H1 (cell line): Measurements from ENCODE around the gene MRTFA. TPM values are rescaled to one million over a fixed set of nuclear protein-coding genes. Genes with fewer than 3 reads are reported as not detected.
A peak's percentile ranks its signal among the peaks of the same experiment; 100 is the strongest.

Source experiments
- CTCF ChIA-PET: fragments of 300-600 bp; sonication (Branson Sonifier 250); formaldehyde crosslinking; loops from one replicate; lab custom pipeline; 2021; ENCODE audit not compliant: partially characterized antibody; lab: Charles Lee
- POLR2A ChIA-PET: fragments of 300-600 bp; sonication (Branson Sonifier 250); formaldehyde crosslinking; loops from one replicate; lab custom pipeline; 2021; ENCODE audit warnings: inconsistent platforms; ENCODE audit not compliant: partially characterized antibody; lab: Charles Lee
- DNase-seq, 2 experiments: peaks; one replicate each; pipeline versions ENCODE4 v3.0.0 to v3.0.0-alpha.2; 2010 to 2022; ENCODE audit warnings: low spot score in 2 of 2, low read depth in 1 of 2, mixed read lengths in 1 of 2
- FAIRE-seq: peaks from 2 replicates; lab custom pipeline; 2011; peaks lifted over from hg19 to GRCh38; lab: Jason Lieb, UNC
- H2AFZ ChIP-seq: 2 replicates; pipeline ENCODE4 v1.8.1; 2012; ENCODE audit warnings: low read length, inconsistent platforms
- H2AK5ac ChIP-seq: 2 replicates; pipeline ENCODE4 v1.6.1; 2013; ENCODE audit warnings: low read depth, low read length
- H2BK120ac ChIP-seq: replicated peaks from 2 replicates; pipeline ENCODE3; 2013; ENCODE audit warnings: low read depth, low read length, inconsistent platforms
- H2BK12ac ChIP-seq: 2 replicates; pipeline ENCODE4 v1.6.1; 2013; ENCODE audit warnings: low read depth, low read length
- H2BK15ac ChIP-seq: 2 replicates; pipeline ENCODE4 v1.6.1; 2013; ENCODE audit warnings: low read length
- H2BK20ac ChIP-seq: 2 replicates; pipeline ENCODE4 v1.6.1; 2013; ENCODE audit warnings: low read length
- H2BK5ac ChIP-seq: 2 replicates; pipeline ENCODE4 v1.6.1; 2013; ENCODE audit warnings: low read depth, low read length
- H3K14ac ChIP-seq: 2 replicates; pipeline ENCODE4 v1.6.1; 2013; ENCODE audit warnings: inconsistent platforms; ENCODE audit not compliant: insufficient read length
- H3K18ac ChIP-seq: 2 replicates; pipeline ENCODE4 v1.6.1; 2013; ENCODE audit warnings: low read length; ENCODE audit errors: extremely low read depth
- H3K23ac ChIP-seq: 2 replicates; pipeline ENCODE4 v1.6.1; 2013; ENCODE audit warnings: inconsistent platforms; ENCODE audit not compliant: insufficient read length
- H3K23me2 ChIP-seq: 2 replicates; pipeline ENCODE4 v1.6.1; 2013; ENCODE audit warnings: low read depth, low read length
- H3K27ac ChIP-seq: 2 replicates; pipeline ENCODE4 v1.6.1; 2011; ENCODE audit warnings: low read depth, low read length, inconsistent platforms
- H3K27me3 ChIP-seq, 4 experiments: replicated peaks in 1 of 4; 1 replicate in 1 of 4; 2 replicates in 3 of 4; pipeline versions ENCODE4 v1.6.1 to v1.8.1; 2011 to 2013; ENCODE audit warnings: low read length in 3 of 4, mild to moderate bottlenecking in 3 of 4, inconsistent platforms in 2 of 4, mixed read lengths in 2 of 4, moderate library complexity in 1 of 4; ENCODE audit not compliant: control insufficient read depth in 3 of 4, insufficient read depth in 3 of 4; ENCODE audit errors: extremely low read depth in 1 of 4
- H3K36me3 ChIP-seq, 4 experiments: 2 replicates each; pipeline versions ENCODE4 v1.6.1 to v1.8.1; 2011 to 2013; ENCODE audit warnings: mild to moderate bottlenecking in 4 of 4, low read length in 3 of 4, moderate library complexity in 2 of 4, control low read depth in 1 of 4, inconsistent platforms in 1 of 4; ENCODE audit not compliant: insufficient read depth in 4 of 4, control insufficient read depth in 2 of 4
- H3K4ac ChIP-seq: replicated peaks from 2 replicates; pipeline ENCODE3; 2013; ENCODE audit warnings: low read length, low read depth, mixed read lengths, inconsistent platforms; ENCODE audit not compliant: insufficient read length
- H3K4me1 ChIP-seq, 4 experiments: replicated peaks in 1 of 4; 1 replicate in 1 of 4; 2 replicates in 3 of 4; pipeline versions ENCODE4 v1.6.1 to v1.8.1; 2011 to 2013; ENCODE audit warnings: low read length in 3 of 4, inconsistent platforms in 2 of 4, mixed read lengths in 1 of 4; ENCODE audit not compliant: insufficient read depth in 4 of 4, control insufficient read depth in 3 of 4
- H3K4me2 ChIP-seq, 2 experiments: 2 replicates each; pipeline versions ENCODE4 v1.6.1 to v1.8.1; 2011 to 2013; ENCODE audit warnings: low read depth in 2 of 2, low read length in 2 of 2, control low read depth in 1 of 2, inconsistent platforms in 1 of 2, mild to moderate bottlenecking in 1 of 2; ENCODE audit not compliant: insufficient read depth in 1 of 2
- H3K4me3 ChIP-seq, 4 experiments: fragments of 200-600, 300-600 bp in 1 of 4; sonication (generic), shearing (Covaris generic), sonication (Bioruptor Twin) in 1 of 4; 2 replicates each; pipeline versions ENCODE4 v1.5.1 to v1.8.1; 2011 to 2016; ENCODE audit warnings: low read length in 4 of 4, low read depth in 3 of 4, control low read depth in 2 of 4, inconsistent platforms in 2 of 4, mild to moderate bottlenecking in 2 of 4, mixed read lengths in 1 of 4, moderate library complexity in 1 of 4; ENCODE audit not compliant: insufficient read depth in 2 of 4; ENCODE audit errors: extremely low read depth in 1 of 4
- H3K56ac ChIP-seq: replicated peaks from 2 replicates; pipeline ENCODE3; 2013; ENCODE audit warnings: low read depth, mild to moderate bottlenecking, mixed read lengths, low read length, inconsistent platforms; ENCODE audit not compliant: insufficient read length
- H3K79me1 ChIP-seq: 2 replicates; pipeline ENCODE4 v1.6.1; 2013; ENCODE audit warnings: low read depth, low read length, control low read depth
- H3K79me2 ChIP-seq, 2 experiments: 2 replicates each; pipeline versions ENCODE4 v1.6.1 to v1.8.1; 2012 to 2013; ENCODE audit warnings: low read length in 2 of 2, mild to moderate bottlenecking in 2 of 2, inconsistent platforms in 1 of 2; ENCODE audit not compliant: insufficient read depth in 2 of 2, control insufficient read depth in 1 of 2
- H3K9ac ChIP-seq, 4 experiments: replicated peaks in 1 of 4; 1 replicate in 1 of 4; 2 replicates in 3 of 4; pipeline versions ENCODE4 v1.6.1 to v1.8.1; 2011 to 2013; ENCODE audit warnings: low read depth in 3 of 4, low read length in 3 of 4, control low read depth in 2 of 4, mild to moderate bottlenecking in 2 of 4, moderate library complexity in 2 of 4, inconsistent platforms in 1 of 4; ENCODE audit errors: extremely low read depth in 1 of 4
- H3K9me3 ChIP-seq, 2 experiments: 2 replicates each; pipeline versions ENCODE4 v1.6.1 to v1.8.1; 2012 to 2013; ENCODE audit warnings: mild to moderate bottlenecking in 2 of 2, moderate library complexity in 2 of 2, control low read depth in 1 of 2, inconsistent platforms in 1 of 2, low read depth in 1 of 2, low read length in 1 of 2, mixed read lengths in 1 of 2; ENCODE audit not compliant: insufficient read depth in 2 of 2
- H4K20me1 ChIP-seq, 2 experiments: replicated peaks in 1 of 2; 2 replicates each; pipeline versions ENCODE3 to v1.8.1; 2011 to 2013; ENCODE audit warnings: inconsistent platforms in 2 of 2, low read length in 2 of 2, mild to moderate bottlenecking in 1 of 2; ENCODE audit not compliant: insufficient read depth in 2 of 2, control insufficient read depth in 1 of 2
- H4K5ac ChIP-seq: 2 replicates; pipeline ENCODE4 v1.6.1; 2013; ENCODE audit warnings: low read length, low read depth, mixed read lengths, inconsistent platforms; ENCODE audit not compliant: insufficient read length
- H4K8ac ChIP-seq: 2 replicates; pipeline ENCODE4 v1.8.0; 2013; ENCODE audit warnings: mild to moderate bottlenecking, moderate library complexity, low read length, inconsistent platforms; ENCODE audit not compliant: insufficient read depth; ENCODE audit errors: extremely low read depth
- H4K91ac ChIP-seq: replicated peaks from 2 replicates; pipeline ENCODE3; 2013; ENCODE audit warnings: low read length, mixed read lengths, inconsistent platforms; ENCODE audit not compliant: insufficient read length
- BACH1 ChIP-seq: IDR thresholded peaks from 2 replicates; pipeline ENCODE4 v1.6.1; 2012; ENCODE audit warnings: low read length, improper control_type of control experiment
- GTF2F1 ChIP-seq: IDR thresholded peaks from 2 replicates; pipeline ENCODE4 v1.6.1; 2012; ENCODE audit warnings: low read depth, low read length, improper control_type of control experiment, borderline replicate concordance
- JUND ChIP-seq: IDR thresholded peaks from 2 replicates; pipeline ENCODE4 v1.6.1; 2011; ENCODE audit warnings: mild to moderate bottlenecking, improper control_type of control experiment, low read length
- WGBS, 2 experiments: shearing (Covaris generic) in 1 of 2; methylation state at CpG; one replicate each; pipeline versions ENCODE4 v1.1.6 to v1.1.7; 2013 to 2015; ENCODE audit warnings: low lambda C conversion rate in 2 of 2, mixed read lengths in 2 of 2, inconsistent platforms in 1 of 2, low coverage in 1 of 2, missing lambda C conversion rate in 1 of 2; ENCODE audit not compliant: insufficient replicate concordance in 2 of 2, insufficient coverage in 1 of 2, insufficient read length in 1 of 2; ENCODE audit errors: extremely low coverage in 1 of 2, missing lambda C conversion rate in 1 of 2; 5-methylcytosine and 5-hydroxymethylcytosine counted together
- polyA plus RNA-seq, 7 experiments: library from polyadenylated mRNA; depleted of rRNA in 3 of 7; stranded (reverse) in 5 of 7; unstranded in 2 of 7; fragments of >200 nt in 5 of 7; fragments of 200-250 nt in 2 of 7; gene quantifications; 1 replicate in 5 of 7; 2 replicates in 1 of 7; 4 replicates in 1 of 7; pipeline versions ENCODE4 v1.2.1 to v1.2.3, GENCODE V29; 2011 to 2013; ENCODE audit warnings: missing spikeins in 2 of 7, mixed read lengths in 2 of 7
- total RNA-seq: library from RNA; stranded (reverse); fragmentation: NEBNext Ultra II Directional; extraction: Animal tissue kit (Norgen Biotek cat#: 25700); gene quantifications from 2 replicates; pipeline ENCODE4 v1.2.1, GENCODE V29; 2021

MRTFA gene
- total and polyA plus RNA-seq, 2 of the 8 experiments (the other 6 are each of a cell fraction or from before 2014, with no cell fraction given), result 5.4 to 37.9 TPM

- H3K9ac ChIP-seq, result no peak overlapping the region
- H3K27ac ChIP-seq, result 0 out of 2 replicates have a peak overlapping the region, but pooled peaks have one; percentile 0
- no peaks in the 10 kb centered on the region for H3K23me2 ChIP-seq
- no peak overlapping the region for H3K4ac ChIP-seq
- peaks cover 0 to 12% (median under 1%) of the 10 kb centered on the region in 4 experiments; a peak in 3 of 7 replicates for H3K4me1 ChIP-seq
- no peak overlapping the region for H3K14ac ChIP-seq
- no peak overlapping the region for H3K4me3 ChIP-seq
- no peak overlapping the region for H4K91ac ChIP-seq
- POLR2A ChIA-PET, result interaction anchor here (0.7 kb wide), 1 partner anchor 68 kb away, joined by 3 read pairs; no protein-coding TSS in a partner anchor
- H3K18ac ChIP-seq, result no peak overlapping the region
- CTCF ChIA-PET, result interaction anchor here (0.6 to 1.8 kb wide), 10 partner anchors 11 to 194 kb away, joined by 3 to 14 read pairs (median 4); no protein-coding TSS in a partner anchor
- DNase-seq, result no peak
- H2BK5ac ChIP-seq, result no peak overlapping the region
- no peaks in the 10 kb centered on the region for H3K9me3 ChIP-seq
- no peak overlapping the region for H3K23ac ChIP-seq
- TF ChIP-seq GTF2F1 (no peak), JUND (no peak), BACH1 (no peak)
- no peak overlapping the region for H2BK120ac ChIP-seq
- no peaks in the 10 kb centered on the region for H4K20me1 ChIP-seq
- 96% methylated on average over 10 of the region's 11 CpGs; no CpG with 5 or more reads in 1 of the 2 experiments for WGBS, 2 experiments
- no peak overlapping the region for H2BK12ac ChIP-seq
- H2BK15ac ChIP-seq, result no peak overlapping the region
- H2AK5ac ChIP-seq, result no peak overlapping the region
- peaks cover 2% of the 10 kb centered on the region; the same call in 1 of the 2 replicates for H3K79me1 ChIP-seq
- no peak overlapping the region for H3K56ac ChIP-seq
- H3K4me2 ChIP-seq, result no peak overlapping the region
- H2BK20ac ChIP-seq, result no peak overlapping the region
- no peak overlapping the region for H4K8ac ChIP-seq
- H3K79me2 ChIP-seq, result no peaks in the 10 kb centered on the region; a peak in 1 of 4 replicates
- H3K27me3 ChIP-seq, result no peaks in the 10 kb centered on the region
- no peak overlapping the region for H4K5ac ChIP-seq
- H3K36me3 ChIP-seq, result no peaks in the 10 kb centered on the region
- FAIRE-seq, result no peak
- H2AFZ ChIP-seq, result no peak overlapping the region
Measured at GRCh38 chr22:40452730-40453487, 183.6 kb downstream of the MRTFA start.
